HCT116 (cell line): Measurements from ENCODE around the gene C1orf159. TPM values are rescaled to one million over a fixed set of nuclear protein-coding genes. Genes with fewer than 3 reads are reported as not detected.

Experiments
- ATAC-seq: fragments of 200-7000 bp; cut with Tn5 transposase; 2 replicates; pipeline ENCODE4 v1.9.1; 2020; ENCODE audit warnings: mild to moderate bottlenecking, moderate library complexity
- BruUV-seq: library from RNA; stranded (reverse); fragments of 400-500 nt; replicated peaks from 2 replicates; lab custom pipeline; 2021; lab: Mats Ljungman, UMichigan
- CTCF ChIA-PET: fragments of 300-600 bp; sonication (Branson Sonifier 250); formaldehyde crosslinking; loops from one replicate; lab custom pipeline; 2021; ENCODE audit warnings: antibody characterized with exemption; lab: Charles Lee
- POLR2A ChIA-PET: fragments of 300-600, 350-600 bp; sonication (Branson Sonifier 250); formaldehyde crosslinking; loops from one replicate; lab custom pipeline; 2021; ENCODE audit warnings: antibody characterized with exemption; lab: Charles Lee
- RAD21 ChIA-PET, 2 experiments: fragments of 300-600 bp; sonication (Branson Sonifier 250); formaldehyde crosslinking; loops; one replicate each; lab custom pipeline; 2023; ENCODE audit warnings: low total read pairs in 2 of 2; ENCODE audit not compliant: uncharacterized antibody in 2 of 2, unreplicated experiment in 2 of 2, low non-redundant PET in 1 of 2; lab: Charles Lee
- DNase-seq: peaks from one replicate; pipeline ENCODE4 v3.0.0-alpha.2; 2010; ENCODE audit warnings: low read depth, low spot score
- H2AFZ ChIP-seq: fragments of 200-600 bp; shearing (Covaris generic), sonication (generic); 2 replicates; pipeline ENCODE4 v1.6.1; 2017; ENCODE audit warnings: low read depth, mixed run types, mixed read lengths, antibody characterized with exemption, low read length; ENCODE audit not compliant: poor library complexity, severe bottlenecking
- H3K27ac ChIP-seq: 2 replicates; pipeline ENCODE4 v1.5.1; 2012; ENCODE audit warnings: low read depth, low read length
- H3K27me3 ChIP-seq: fragments of 200-600 bp; sonication (generic); 2 replicates; pipeline ENCODE4 v1.6.1; 2016; ENCODE audit warnings: mixed run types, low read length, mixed read lengths; ENCODE audit not compliant: insufficient read depth
- H3K36me3 ChIP-seq, 2 experiments: fragments of 200-500 bp in 1 of 2; fragments of 200-600 bp in 1 of 2; sonication (Bioruptor generic) in 1 of 2; sonication (generic) in 1 of 2; 2 replicates each; pipeline versions ENCODE4 v1.5.1 to v1.6.1; 2014 to 2016; ENCODE audit warnings: low read length in 2 of 2, inconsistent platforms in 1 of 2, mixed read lengths in 1 of 2, mixed run types in 1 of 2; ENCODE audit not compliant: insufficient read depth in 2 of 2, control insufficient read depth in 1 of 2
- H3K4me1 ChIP-seq, 2 experiments: fragments of 200-600 bp in 1 of 2; sonication (generic) in 1 of 2; 2 replicates each; pipeline versions ENCODE4 v1.5.1 to v1.6.1; 2012 to 2017; ENCODE audit warnings: low read length in 2 of 2, inconsistent platforms in 1 of 2, mild to moderate bottlenecking in 1 of 2, mixed read lengths in 1 of 2, mixed run types in 1 of 2, moderate library complexity in 1 of 2; ENCODE audit not compliant: insufficient read depth in 2 of 2, control insufficient read depth in 1 of 2
- H3K4me2 ChIP-seq: fragments of 200-600 bp; sonication (generic); 2 replicates; pipeline ENCODE4 v1.6.1; 2017; ENCODE audit warnings: mixed run types, low read length, mixed read lengths
- H3K4me3 ChIP-seq, 2 experiments: fragments of 200-600 bp in 1 of 2; sonication (generic) in 1 of 2; replicated peaks in 1 of 2; 2 replicates each; pipeline ENCODE4 v1.5.1; 2011 to 2016; ENCODE audit warnings: low read length in 2 of 2, control low read depth in 1 of 2, low read depth in 1 of 2, mild to moderate bottlenecking in 1 of 2, mixed read lengths in 1 of 2, mixed run types in 1 of 2
- H3K79me2 ChIP-seq: fragments of 200-600 bp; sonication (generic); 2 replicates; pipeline ENCODE4 v1.6.1; 2017; ENCODE audit warnings: mild to moderate bottlenecking, mixed run types, low read length, moderate library complexity, mixed read lengths; ENCODE audit not compliant: insufficient read depth
- H3K9ac ChIP-seq: fragments of 200-600 bp; sonication (generic); 2 replicates; pipeline ENCODE4 v1.6.1; 2016; ENCODE audit warnings: low read length, mixed read lengths
- H3K9me2 ChIP-seq: fragments of 200-600 bp; sonication (generic), shearing (Covaris generic); 2 replicates; pipeline ENCODE4 v1.6.1; 2017; ENCODE audit warnings: mixed run types, mild to moderate bottlenecking, moderate library complexity; ENCODE audit not compliant: insufficient read depth
- H3K9me3 ChIP-seq, 2 experiments: fragments of 200-500 bp in 1 of 2; fragments of 200-600 bp in 1 of 2; sonication (Bioruptor generic) in 1 of 2; sonication (generic) in 1 of 2; 2 replicates each; pipeline ENCODE4 v1.6.1; 2014 to 2017; ENCODE audit warnings: low read length in 2 of 2, mixed read lengths in 2 of 2, inconsistent platforms in 1 of 2, low read depth in 1 of 2, mild to moderate bottlenecking in 1 of 2, mixed run types in 1 of 2, moderate library complexity in 1 of 2; ENCODE audit not compliant: control insufficient read depth in 1 of 2, insufficient read depth in 1 of 2
- H4K20me1 ChIP-seq: fragments of 200-600 bp; sonication (generic), shearing (Covaris generic); 2 replicates; pipeline ENCODE4 v1.6.1; 2017; ENCODE audit warnings: mixed run types, mild to moderate bottlenecking, moderate library complexity; ENCODE audit not compliant: insufficient read depth
- ATF3 ChIP-seq: IDR thresholded peaks from 2 replicates; pipeline ENCODE4 v1.6.1; 2012
- CBX3 ChIP-seq: IDR thresholded peaks from 2 replicates; pipeline ENCODE4 v1.6.1; 2012; ENCODE audit warnings: low read depth
- EGR1 ChIP-seq: IDR thresholded peaks from 2 replicates; pipeline ENCODE4 v1.6.1; 2012; ENCODE audit warnings: low read depth
- ELF1 ChIP-seq: IDR thresholded peaks from 2 replicates; pipeline ENCODE4 v1.6.1; 2012; ENCODE audit warnings: low read depth, borderline replicate concordance
- EZH2 ChIP-seq: fragments of 200-600 bp; sonication (generic); IDR thresholded peaks from 2 replicates; pipeline ENCODE4 v1.6.1; 2017; ENCODE audit warnings: antibody characterized with exemption, mixed run types
- EZH2phosphoT487 ChIP-seq: fragments of 200-600 bp; IDR thresholded peaks from 2 replicates; pipeline ENCODE4 v1.6.1; 2018; ENCODE audit warnings: antibody characterized with exemption, borderline replicate concordance
- FOSL1 ChIP-seq: IDR thresholded peaks from 2 replicates; pipeline ENCODE4 v1.6.1; 2012; ENCODE audit warnings: low read depth
- MAX ChIP-seq: IDR thresholded peaks from 2 replicates; pipeline ENCODE4 v1.6.1; 2012
- POLR2A ChIP-seq: IDR thresholded peaks from 2 replicates; pipeline ENCODE4 v1.7.0; 2011; ENCODE audit warnings: borderline replicate concordance; ENCODE audit not compliant: insufficient read depth, insufficient read length; ENCODE audit errors: extremely low read depth
- POLR2AphosphoS5 ChIP-seq: IDR thresholded peaks from 2 replicates; pipeline ENCODE4 v1.6.1; 2011; ENCODE audit warnings: mild to moderate bottlenecking, low read depth, low read length, moderate library complexity
- RAD21 ChIP-seq: IDR thresholded peaks from 2 replicates; pipeline ENCODE4 v1.6.1; 2012; ENCODE audit warnings: low read depth, mild to moderate bottlenecking
- REST ChIP-seq: IDR thresholded peaks from 2 replicates; pipeline ENCODE4 v1.6.1; 2012; ENCODE audit warnings: low read depth
- SIN3A ChIP-seq: IDR thresholded peaks from 2 replicates; pipeline ENCODE4 v1.6.1; 2012; ENCODE audit warnings: low read depth
- SRF ChIP-seq: IDR thresholded peaks from 2 replicates; pipeline ENCODE4 v1.6.1; 2012; ENCODE audit warnings: low read depth
- TCF7L2 ChIP-seq: IDR thresholded peaks from 2 replicates; pipeline ENCODE4 v1.7.0; 2011; ENCODE audit warnings: borderline replicate concordance, inconsistent platforms; ENCODE audit not compliant: insufficient read depth, insufficient read length; ENCODE audit errors: extremely low read depth
- YY1 ChIP-seq: IDR thresholded peaks from 2 replicates; pipeline ENCODE4 v1.6.1; 2011; ENCODE audit warnings: low read length, low read depth, moderate library complexity, mild to moderate bottlenecking; ENCODE audit not compliant: insufficient replicate concordance; ENCODE audit errors: extremely low read depth
- ZFX ChIP-seq: fragments of 450-650 bp; IDR thresholded peaks from 2 replicates; pipeline ENCODE4 v1.6.1; 2017
- intact Hi-C: fragments of 100-400 bp; cut with micrococcal nuclease; formaldehyde crosslinking; loops from 2 replicates; pipeline ENCODE4 v1.10.0; 2022
- total RNA-seq: library from RNA; stranded (reverse); gene quantifications from one replicate; pipeline ENCODE4 v1.2.1, GENCODE V29; 2021; ENCODE audit not compliant: unreplicated experiment

Gene C1orf159
- total RNA-seq, 1 experiment from 2014 or later, result 22.7 TPM

GRCh38 chr1:1063261-1063944 lies 52.5 kb downstream of the C1orf159 start:
- peak overlapping the region; percentile 82 for H3K27ac ChIP-seq
- ChIA-PET CTCF (interaction anchor here (0.8 to 2.3 kb wide), 9 partner anchors 10 to 229 kb away, joined by 3 to 18 read pairs (median 5); partner anchors contain the start of genes AGRN, HES4 and ISG15), POLR2A (interaction anchor here (0.7 to 1.6 kb wide), 7 partner anchors 11 to 80 kb away, joined by 3 to 11 read pairs (median 3); partner anchors contain the start of genes AGRN, ISG15 and RNF223)

More at GRCh38 chr1:1063261-1063944, 52.5 kb downstream of the C1orf159 start:
- Histone ChIP-seq H4K20me1 (no peaks in the 10 kb centered on the region), H3K9me3 (no peaks in the 10 kb centered on the region), H3K4me2 (peak overlapping the region; percentile 98), H3K9me2 (no peaks in the 10 kb centered on the region), H3K36me3 (no peaks in the 10 kb centered on the region), H2AFZ (no peak overlapping the region), H3K27me3 (no peaks in the 10 kb centered on the region), H3K9ac (peak overlapping the region; percentile 67), H3K79me2 (no peaks in the 10 kb centered on the region), H3K4me3 (peak overlapping the region; percentile 38 to 57), H3K4me1 (peaks cover 32 to 72% of the 10 kb centered on the region in 2 experiments)
- TF ChIP-seq RAD21, result no peak
- TF ChIP-seq SIN3A, result no peak
- TF ChIP-seq EGR1, result no peak
- TF ChIP-seq POLR2AphosphoS5, result no peak
- no peak for TF ChIP-seq MAX
- TF ChIP-seq EZH2, result no peak
- no peak for TF ChIP-seq CBX3
- no peak for TF ChIP-seq YY1
- no peak for TF ChIP-seq POLR2A
- no peak for TF ChIP-seq TCF7L2
- no peak for TF ChIP-seq EZH2phosphoT487
- no peak for TF ChIP-seq ELF1
- no peak for TF ChIP-seq FOSL1
- no peak for TF ChIP-seq SRF
- TF ChIP-seq ZFX, result no peak
- no peak for TF ChIP-seq REST
- TF ChIP-seq ATF3, result no peak
- intact Hi-C loops, result loop anchor here (5.0 kb wide), 2 partner anchors 46 to 81 kb away; partner anchors contain the start of gene PERM1
- RAD21 ChIA-PET, result interaction anchor here in 1 of 2 experiments (1.2 kb wide), 1 partner anchor 79 kb away, joined by 4 read pairs; no protein-coding TSS in a partner anchor
- DNase-seq (no peak), ATAC-seq (peak; percentile 5)
- BruUV-seq, result no TSS peak
